NB4 (cell line): ENCODE results near the gene PRELID3B.

Experiments used
- POLR2A ChIP-seq: IDR thresholded peaks from 2 replicates; pipeline ENCODE4 v1.6.1; 2011; ENCODE audit warnings: mild to moderate bottlenecking; ENCODE audit not compliant: insufficient read length; ENCODE audit errors: extremely low read depth
- TF ChIP-seq, protein P1 (sequence below): IDR thresholded peaks from one replicate; pipeline ENCODE4 v1.5.1; 2012; ENCODE audit warnings: low read depth, low read length
- TF ChIP-seq, protein P2 (sequence below): IDR thresholded peaks from 2 replicates; pipeline ENCODE4 v1.6.1; 2011; ENCODE audit warnings: low read depth, low read length

GRCh38 chr20:58994390-58995159 is 48.0 kb downstream of the PRELID3B start:
- no peak for TF ChIP-seq POLR2A
- TF ChIP-seq, protein P1, sequence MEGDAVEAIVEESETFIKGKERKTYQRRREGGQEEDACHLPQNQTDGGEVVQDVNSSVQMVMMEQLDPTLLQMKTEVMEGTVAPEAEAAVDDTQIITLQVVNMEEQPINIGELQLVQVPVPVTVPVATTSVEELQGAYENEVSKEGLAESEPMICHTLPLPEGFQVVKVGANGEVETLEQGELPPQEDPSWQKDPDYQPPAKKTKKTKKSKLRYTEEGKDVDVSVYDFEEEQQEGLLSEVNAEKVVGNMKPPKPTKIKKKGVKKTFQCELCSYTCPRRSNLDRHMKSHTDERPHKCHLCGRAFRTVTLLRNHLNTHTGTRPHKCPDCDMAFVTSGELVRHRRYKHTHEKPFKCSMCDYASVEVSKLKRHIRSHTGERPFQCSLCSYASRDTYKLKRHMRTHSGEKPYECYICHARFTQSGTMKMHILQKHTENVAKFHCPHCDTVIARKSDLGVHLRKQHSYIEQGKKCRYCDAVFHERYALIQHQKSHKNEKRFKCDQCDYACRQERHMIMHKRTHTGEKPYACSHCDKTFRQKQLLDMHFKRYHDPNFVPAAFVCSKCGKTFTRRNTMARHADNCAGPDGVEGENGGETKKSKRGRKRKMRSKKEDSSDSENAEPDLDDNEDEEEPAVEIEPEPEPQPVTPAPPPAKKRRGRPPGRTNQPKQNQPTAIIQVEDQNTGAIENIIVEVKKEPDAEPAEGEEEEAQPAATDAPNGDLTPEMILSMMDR: no peak
- TF ChIP-seq, protein P2, sequence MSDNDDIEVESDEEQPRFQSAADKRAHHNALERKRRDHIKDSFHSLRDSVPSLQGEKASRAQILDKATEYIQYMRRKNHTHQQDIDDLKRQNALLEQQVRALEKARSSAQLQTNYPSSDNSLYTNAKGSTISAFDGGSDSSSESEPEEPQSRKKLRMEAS: no peak
